ENCODE data around the gene NAP1L4. TPM values are rescaled to one million over a fixed set of nuclear protein-coding genes. Genes with fewer than 3 reads are reported as not detected.

The NAP1L4 gene
- polyA plus RNA-seq, 1 of the 3 experiments (the other 2 are of a cell fraction) = 104 TPM

- Histone ChIP-seq H3K4me3 (ENCODE audit: low read depth in 2 of 2, low read length in 1 of 2) (no peak overlapping the region), H3K9ac (no peak overlapping the region), H3K27me3 (ENCODE audit: insufficient read depth) (no peaks in the 10 kb centered on the region), H3K36me3 (replicated peaks in 1 of 2; ENCODE audit: control insufficient read depth in 1 of 2, insufficient read depth in 2 of 2, low read length in 1 of 2) (peaks cover 38 to 67% of the 10 kb centered on the region in 2 experiments), H3K4me2 (no peak overlapping the region), H3K27ac (ENCODE audit: low read depth in 2 of 2, low read length in 1 of 2) (no peak overlapping the region), H3K4me1 (ENCODE audit: control insufficient read depth in 1 of 2, insufficient read depth in 2 of 2, low read depth in 1 of 2, low read length in 1 of 2) (peaks cover 0 to 10% of the 10 kb centered on the region in 2 experiments; a peak in 1 of 4 replicates), H3K9me2 (no peaks in the 10 kb centered on the region), H3K9me3 (no peaks in the 10 kb centered on the region), H3F3A (replicated peaks; ENCODE audit: insufficient read depth) (no peaks in the 10 kb centered on the region), H4K20me1 (ENCODE audit: insufficient read depth) (no peaks in the 10 kb centered on the region), H3K79me2 (ENCODE audit: insufficient read depth) (no peaks in the 10 kb centered on the region), H2AFZ (ENCODE audit: low read depth) (no peak overlapping the region)
- ChIA-PET POLR2A (interaction anchor here (0.6 to 1.5 kb wide), 3 partner anchors 9 to 65 kb away, joined by 3 to 4 read pairs (median 3); no protein-coding TSS in a partner anchor), CTCF (interaction anchor here (1.0 to 4.1 kb wide), 6 partner anchors 9 to 80 kb away, joined by 3 to 28 read pairs (median 4); no protein-coding TSS in a partner anchor)
- WGBS (ENCODE audit: low lambda C conversion rate) = 97% methylated on average over 22 of the region's 31 CpGs
- TF ChIP-seq TAF1 (IDR thresholded peaks at IDR 0.05; ENCODE audit: borderline replicate concordance, low read depth, low read length) = no peak
- TF ChIP-seq TCF12 (IDR thresholded peaks at IDR 0.05) = no peak
- no peak for TF ChIP-seq MXI1 (IDR thresholded peaks at IDR 0.05; ENCODE audit: low read depth, low read length)
- TF ChIP-seq CTCF (IDR thresholded peaks at IDR 0.05) = no peak
- no peak for TF ChIP-seq CHD2 (IDR thresholded peaks at IDR 0.05; ENCODE audit: low read length, partially characterized antibody)
- no peak for TF ChIP-seq EZH2phosphoT487 (IDR thresholded peaks at IDR 0.05; ENCODE audit: borderline replicate concordance, low read depth)
- no peak for TF ChIP-seq RXRA (IDR thresholded peaks at IDR 0.05; ENCODE audit: borderline replicate concordance, low read depth)
- TF ChIP-seq ELF1 (IDR thresholded peaks at IDR 0.05) = no peak
- TF ChIP-seq POLR2AphosphoS5 (IDR thresholded peaks at IDR 0.05; ENCODE audit: low read depth, low read length) = no peak
- TF ChIP-seq FOSL2 (IDR thresholded peaks at IDR 0.05; ENCODE audit: borderline replicate concordance, low read depth) = no peak
- TF ChIP-seq RAD21 (IDR thresholded peaks at IDR 0.05; ENCODE audit: low read length) = no peak
- no peak for TF ChIP-seq GATA2 (CRISPR knock-in tag; IDR thresholded peaks at IDR 0.05)
- TF ChIP-seq MEF2A (IDR thresholded peaks at IDR 0.05; ENCODE audit: borderline replicate concordance, low read depth) = no peak
- TF ChIP-seq ZBTB33 (IDR thresholded peaks at IDR 0.05; ENCODE audit: borderline replicate concordance, low read depth) = no peak
- TF ChIP-seq PBX3 (IDR thresholded peaks at IDR 0.05) = no peak
- TF ChIP-seq MAX (IDR thresholded peaks at IDR 0.05; ENCODE audit: low read depth) = no peak
- TF ChIP-seq JUND (IDR thresholded peaks at IDR 0.05) = no peak
- DNase-seq = no peak
Observed at GRCh38 chr11:3011891-3012885, 20.1 kb upstream of the NAP1L4 start.

Measured in SK-N-SH (cell line).